H1 (cell line): ENCODE measurements around the gene LLGL1. TPM values are rescaled to one million over a fixed set of nuclear protein-coding genes. Genes with fewer than 3 reads are reported as not detected.

Experiments
- CTCF ChIA-PET: fragments of 300-600 bp; sonication (Branson Sonifier 250); formaldehyde crosslinking; loops from one replicate; lab custom pipeline; 2021; ENCODE audit not compliant: partially characterized antibody; lab: Charles Lee
- POLR2A ChIA-PET: fragments of 300-600 bp; sonication (Branson Sonifier 250); formaldehyde crosslinking; loops from one replicate; lab custom pipeline; 2021; ENCODE audit warnings: inconsistent platforms; ENCODE audit not compliant: partially characterized antibody; lab: Charles Lee
- DNase-seq, 2 experiments: peaks; one replicate each; pipeline versions ENCODE4 v3.0.0 to v3.0.0-alpha.2; 2010 to 2022; ENCODE audit warnings: low spot score in 2 of 2, low read depth in 1 of 2, mixed read lengths in 1 of 2
- FAIRE-seq: peaks from 2 replicates; lab custom pipeline; 2011; peaks lifted over from hg19 to GRCh38; lab: Jason Lieb, UNC
- H2AFZ ChIP-seq: 2 replicates; pipeline ENCODE4 v1.8.1; 2012; ENCODE audit warnings: low read length, inconsistent platforms
- H2AK5ac ChIP-seq: 2 replicates; pipeline ENCODE4 v1.6.1; 2013; ENCODE audit warnings: low read depth, low read length
- H2BK120ac ChIP-seq: replicated peaks from 2 replicates; pipeline ENCODE3; 2013; ENCODE audit warnings: low read depth, low read length, inconsistent platforms
- H2BK12ac ChIP-seq: 2 replicates; pipeline ENCODE4 v1.6.1; 2013; ENCODE audit warnings: low read depth, low read length
- H2BK15ac ChIP-seq: 2 replicates; pipeline ENCODE4 v1.6.1; 2013; ENCODE audit warnings: low read length
- H2BK20ac ChIP-seq: 2 replicates; pipeline ENCODE4 v1.6.1; 2013; ENCODE audit warnings: low read length
- H2BK5ac ChIP-seq: 2 replicates; pipeline ENCODE4 v1.6.1; 2013; ENCODE audit warnings: low read depth, low read length
- H3K14ac ChIP-seq: 2 replicates; pipeline ENCODE4 v1.6.1; 2013; ENCODE audit warnings: inconsistent platforms; ENCODE audit not compliant: insufficient read length
- H3K18ac ChIP-seq: 2 replicates; pipeline ENCODE4 v1.6.1; 2013; ENCODE audit warnings: low read length; ENCODE audit errors: extremely low read depth
- H3K23ac ChIP-seq: 2 replicates; pipeline ENCODE4 v1.6.1; 2013; ENCODE audit warnings: inconsistent platforms; ENCODE audit not compliant: insufficient read length
- H3K23me2 ChIP-seq: 2 replicates; pipeline ENCODE4 v1.6.1; 2013; ENCODE audit warnings: low read depth, low read length
- H3K27ac ChIP-seq: 2 replicates; pipeline ENCODE4 v1.6.1; 2011; ENCODE audit warnings: low read depth, low read length, inconsistent platforms
- H3K27me3 ChIP-seq, 4 experiments: replicated peaks in 1 of 4; 1 replicate in 1 of 4; 2 replicates in 3 of 4; pipeline versions ENCODE4 v1.6.1 to v1.8.1; 2011 to 2013; ENCODE audit warnings: low read length in 3 of 4, mild to moderate bottlenecking in 3 of 4, inconsistent platforms in 2 of 4, mixed read lengths in 2 of 4, moderate library complexity in 1 of 4; ENCODE audit not compliant: control insufficient read depth in 3 of 4, insufficient read depth in 3 of 4; ENCODE audit errors: extremely low read depth in 1 of 4
- H3K36me3 ChIP-seq, 4 experiments: 2 replicates each; pipeline versions ENCODE4 v1.6.1 to v1.8.1; 2011 to 2013; ENCODE audit warnings: mild to moderate bottlenecking in 4 of 4, low read length in 3 of 4, moderate library complexity in 2 of 4, control low read depth in 1 of 4, inconsistent platforms in 1 of 4; ENCODE audit not compliant: insufficient read depth in 4 of 4, control insufficient read depth in 2 of 4
- H3K4ac ChIP-seq: replicated peaks from 2 replicates; pipeline ENCODE3; 2013; ENCODE audit warnings: low read length, low read depth, mixed read lengths, inconsistent platforms; ENCODE audit not compliant: insufficient read length
- H3K4me1 ChIP-seq, 4 experiments: replicated peaks in 1 of 4; 1 replicate in 1 of 4; 2 replicates in 3 of 4; pipeline versions ENCODE4 v1.6.1 to v1.8.1; 2011 to 2013; ENCODE audit warnings: low read length in 3 of 4, inconsistent platforms in 2 of 4, mixed read lengths in 1 of 4; ENCODE audit not compliant: insufficient read depth in 4 of 4, control insufficient read depth in 3 of 4
- H3K4me2 ChIP-seq, 2 experiments: 2 replicates each; pipeline versions ENCODE4 v1.6.1 to v1.8.1; 2011 to 2013; ENCODE audit warnings: low read depth in 2 of 2, low read length in 2 of 2, control low read depth in 1 of 2, inconsistent platforms in 1 of 2, mild to moderate bottlenecking in 1 of 2; ENCODE audit not compliant: insufficient read depth in 1 of 2
- H3K4me3 ChIP-seq, 4 experiments: fragments of 200-600, 300-600 bp in 1 of 4; sonication (generic), shearing (Covaris generic), sonication (Bioruptor Twin) in 1 of 4; 2 replicates each; pipeline versions ENCODE4 v1.5.1 to v1.8.1; 2011 to 2016; ENCODE audit warnings: low read length in 4 of 4, low read depth in 3 of 4, control low read depth in 2 of 4, inconsistent platforms in 2 of 4, mild to moderate bottlenecking in 2 of 4, mixed read lengths in 1 of 4, moderate library complexity in 1 of 4; ENCODE audit not compliant: insufficient read depth in 2 of 4; ENCODE audit errors: extremely low read depth in 1 of 4
- H3K56ac ChIP-seq: replicated peaks from 2 replicates; pipeline ENCODE3; 2013; ENCODE audit warnings: low read depth, mild to moderate bottlenecking, mixed read lengths, low read length, inconsistent platforms; ENCODE audit not compliant: insufficient read length
- H3K79me1 ChIP-seq: 2 replicates; pipeline ENCODE4 v1.6.1; 2013; ENCODE audit warnings: low read depth, low read length, control low read depth
- H3K79me2 ChIP-seq, 2 experiments: 2 replicates each; pipeline versions ENCODE4 v1.6.1 to v1.8.1; 2012 to 2013; ENCODE audit warnings: low read length in 2 of 2, mild to moderate bottlenecking in 2 of 2, inconsistent platforms in 1 of 2; ENCODE audit not compliant: insufficient read depth in 2 of 2, control insufficient read depth in 1 of 2
- H3K9ac ChIP-seq, 4 experiments: replicated peaks in 1 of 4; 1 replicate in 1 of 4; 2 replicates in 3 of 4; pipeline versions ENCODE4 v1.6.1 to v1.8.1; 2011 to 2013; ENCODE audit warnings: low read depth in 3 of 4, low read length in 3 of 4, control low read depth in 2 of 4, mild to moderate bottlenecking in 2 of 4, moderate library complexity in 2 of 4, inconsistent platforms in 1 of 4; ENCODE audit errors: extremely low read depth in 1 of 4
- H3K9me3 ChIP-seq, 2 experiments: 2 replicates each; pipeline versions ENCODE4 v1.6.1 to v1.8.1; 2012 to 2013; ENCODE audit warnings: mild to moderate bottlenecking in 2 of 2, moderate library complexity in 2 of 2, control low read depth in 1 of 2, inconsistent platforms in 1 of 2, low read depth in 1 of 2, low read length in 1 of 2, mixed read lengths in 1 of 2; ENCODE audit not compliant: insufficient read depth in 2 of 2
- H4K20me1 ChIP-seq, 2 experiments: replicated peaks in 1 of 2; 2 replicates each; pipeline versions ENCODE3 to v1.8.1; 2011 to 2013; ENCODE audit warnings: inconsistent platforms in 2 of 2, low read length in 2 of 2, mild to moderate bottlenecking in 1 of 2; ENCODE audit not compliant: insufficient read depth in 2 of 2, control insufficient read depth in 1 of 2
- H4K5ac ChIP-seq: 2 replicates; pipeline ENCODE4 v1.6.1; 2013; ENCODE audit warnings: low read length, low read depth, mixed read lengths, inconsistent platforms; ENCODE audit not compliant: insufficient read length
- H4K8ac ChIP-seq: 2 replicates; pipeline ENCODE4 v1.8.0; 2013; ENCODE audit warnings: mild to moderate bottlenecking, moderate library complexity, low read length, inconsistent platforms; ENCODE audit not compliant: insufficient read depth; ENCODE audit errors: extremely low read depth
- H4K91ac ChIP-seq: replicated peaks from 2 replicates; pipeline ENCODE3; 2013; ENCODE audit warnings: low read length, mixed read lengths, inconsistent platforms; ENCODE audit not compliant: insufficient read length
- MAX ChIP-seq: IDR thresholded peaks from 2 replicates; pipeline ENCODE4 v1.6.1; 2012; ENCODE audit warnings: inconsistent platforms
- NANOG ChIP-seq: IDR thresholded peaks from 2 replicates; pipeline ENCODE4 v1.6.1; 2011; ENCODE audit warnings: low read length, low read depth, mild to moderate bottlenecking, inconsistent platforms; ENCODE audit not compliant: insufficient read depth, poor library complexity, severe bottlenecking
- POLR2AphosphoS5 ChIP-seq: IDR thresholded peaks from 2 replicates; pipeline ENCODE4 v1.6.1; 2011; ENCODE audit warnings: low read depth, low read length
- RNF2 ChIP-seq: fragments of 200-900, 300-1000 bp; sonication (generic); IDR thresholded peaks from 2 replicates; pipeline ENCODE4 v1.7.1; 2016; ENCODE audit warnings: borderline replicate concordance, low read depth, mild to moderate bottlenecking, antibody characterized with exemption, low read length; ENCODE audit not compliant: poor library complexity, severe bottlenecking; ENCODE audit errors: missing control alignments
- SAP30 ChIP-seq: fragments of 300-600 bp; sonication (generic); IDR thresholded peaks from 2 replicates; pipeline ENCODE4 v1.7.1; 2012; ENCODE audit warnings: low read length, moderate library complexity, mild to moderate bottlenecking, inconsistent platforms; ENCODE audit not compliant: insufficient read depth, insufficient replicate concordance
- SIX5 ChIP-seq: IDR thresholded peaks from 2 replicates; pipeline ENCODE4 v1.6.1; 2011; ENCODE audit warnings: mild to moderate bottlenecking, low read depth, low read length
- YY1 ChIP-seq: IDR thresholded peaks from 2 replicates; pipeline ENCODE4 v1.6.1; 2011; ENCODE audit warnings: low read depth, mild to moderate bottlenecking, low read length
- WGBS, 2 experiments: shearing (Covaris generic) in 1 of 2; methylation state at CpG; one replicate each; pipeline versions ENCODE4 v1.1.6 to v1.1.7; 2013 to 2015; ENCODE audit warnings: low lambda C conversion rate in 2 of 2, mixed read lengths in 2 of 2, inconsistent platforms in 1 of 2, low coverage in 1 of 2, missing lambda C conversion rate in 1 of 2; ENCODE audit not compliant: insufficient replicate concordance in 2 of 2, insufficient coverage in 1 of 2, insufficient read length in 1 of 2; ENCODE audit errors: extremely low coverage in 1 of 2, missing lambda C conversion rate in 1 of 2; 5-methylcytosine and 5-hydroxymethylcytosine counted together
- polyA plus RNA-seq, 7 experiments: library from polyadenylated mRNA; depleted of rRNA in 3 of 7; stranded (reverse) in 5 of 7; unstranded in 2 of 7; fragments of >200 nt in 5 of 7; fragments of 200-250 nt in 2 of 7; gene quantifications; 1 replicate in 5 of 7; 2 replicates in 1 of 7; 4 replicates in 1 of 7; pipeline versions ENCODE4 v1.2.1 to v1.2.3, GENCODE V29; 2011 to 2013; ENCODE audit warnings: missing spikeins in 2 of 7, mixed read lengths in 2 of 7
- total RNA-seq: library from RNA; stranded (reverse); fragmentation: NEBNext Ultra II Directional; extraction: Animal tissue kit (Norgen Biotek cat#: 25700); gene quantifications from 2 replicates; pipeline ENCODE4 v1.2.1, GENCODE V29; 2021
- TF ChIP-seq, protein P1 (sequence below): IDR thresholded peaks from 2 replicates; pipeline ENCODE4 v1.6.1; 2011; ENCODE audit warnings: low read length, improper control_type of control experiment

The LLGL1 gene
- total and polyA plus RNA-seq, 2 of the 8 experiments (the other 6 are each of a cell fraction or from before 2014, with no cell fraction given), result 71.3 to 107 TPM

- peak overlapping the region; percentile 78 for H3K56ac ChIP-seq
- peak; percentile 83 to 98 for DNase-seq
- H3K18ac ChIP-seq, result peak overlapping the region; percentile 93
- H3K79me1 ChIP-seq, result no peaks in the 10 kb centered on the region; the same call in 1 of the 2 replicates
- peak overlapping the region; percentile 43 to 64 (median 63); a peak in 7 of 8 replicates for H3K4me3 ChIP-seq
- FAIRE-seq, result peak; percentile 85
- peak overlapping the region; percentile 93 to 98 for H3K4me2 ChIP-seq
- WGBS, 2 experiments, result 3% methylated on average over 14 of the region's 46 CpGs; no CpG with 5 or more reads in 1 of the 2 experiments
- H2BK5ac ChIP-seq, result peak overlapping the region; percentile 94
- H4K91ac ChIP-seq, result peak overlapping the region; percentile 79
- peak overlapping the region; percentile 73; the same call in 1 of the 2 replicates for H2BK15ac ChIP-seq
- peaks cover 5% of the 10 kb centered on the region for H3K23me2 ChIP-seq
- peak overlapping the region; percentile 83 for H3K4ac ChIP-seq
- H2BK12ac ChIP-seq, result peak overlapping the region; percentile 82; the same call in 1 of the 2 replicates
- peak overlapping the region; percentile 84; the same call in 1 of the 2 replicates for H3K27ac ChIP-seq
- no peaks in the 10 kb centered on the region for H3K9me3 ChIP-seq
- H3K36me3 ChIP-seq, result peaks cover 30 to 57% (median 52%) of the 10 kb centered on the region in 4 experiments
- H2AK5ac ChIP-seq, result no peak overlapping the region; the same call in 1 of the 2 replicates
- H4K5ac ChIP-seq, result peak overlapping the region; percentile 97
- no peak overlapping the region for H2BK120ac ChIP-seq
- ChIA-PET POLR2A (interaction anchor here (0.7 to 13.9 kb wide), 24 partner anchors 9 to 89 kb away, joined by 3 to 171 read pairs (median 4); partner anchors contain the start of genes ALKBH5, FLII, LLGL1 and MIEF2), CTCF (interaction anchor here (0.6 to 4.0 kb wide), 21 partner anchors 10 to 774 kb away, joined by 3 to 30 read pairs (median 4); partner anchors contain the start of genes MIEF2, SMCR8 and TOP3A)
- H2BK20ac ChIP-seq, result no peak overlapping the region
- H3K23ac ChIP-seq, result no peak overlapping the region
- H3K9ac ChIP-seq, result peak overlapping the region; percentile 46 to 82 (median 66)
- peak overlapping the region; percentile 97; the same call in 1 of the 2 replicates for H4K8ac ChIP-seq
- H2AFZ ChIP-seq, result peak overlapping the region; percentile 99
- H3K27me3 ChIP-seq, result no peaks in the 10 kb centered on the region
- H3K14ac ChIP-seq, result no peak overlapping the region
- H4K20me1 ChIP-seq, result peaks cover 10 to 16% of the 10 kb centered on the region in 2 experiments
- no peaks in the 10 kb centered on the region for H3K79me2 ChIP-seq
- peaks cover 0 to 16% (median 9%) of the 10 kb centered on the region in 4 experiments; a peak in 6 of 7 replicates for H3K4me1 ChIP-seq
- TF ChIP-seq RNF2 (no peak), MAX (peak; percentile 41; the same call in 1 of the 2 replicates), SAP30 (peak; percentile 22), YY1 (peak; percentile 36; the same call in 1 of the 2 replicates), NANOG (peak; percentile 82), SIX5 (no peak), POLR2AphosphoS5 (peak; percentile 39)
- TF ChIP-seq, protein P1, sequence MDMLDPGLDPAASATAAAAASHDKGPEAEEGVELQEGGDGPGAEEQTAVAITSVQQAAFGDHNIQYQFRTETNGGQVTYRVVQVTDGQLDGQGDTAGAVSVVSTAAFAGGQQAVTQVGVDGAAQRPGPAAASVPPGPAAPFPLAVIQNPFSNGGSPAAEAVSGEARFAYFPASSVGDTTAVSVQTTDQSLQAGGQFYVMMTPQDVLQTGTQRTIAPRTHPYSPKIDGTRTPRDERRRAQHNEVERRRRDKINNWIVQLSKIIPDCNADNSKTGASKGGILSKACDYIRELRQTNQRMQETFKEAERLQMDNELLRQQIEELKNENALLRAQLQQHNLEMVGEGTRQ, result no peak
Measured at GRCh38 chr17:18246880-18247612, 21.6 kb downstream of the LLGL1 start.
